Measurements from ENCODE around the gene ADAMTS12. TPM values are rescaled to one million over a fixed set of nuclear protein-coding genes. Genes with fewer than 3 reads are reported as not detected.

The ADAMTS12 gene
- total RNA-seq, 1 donor from 2014 or later, result 1.9 TPM

DNA sequence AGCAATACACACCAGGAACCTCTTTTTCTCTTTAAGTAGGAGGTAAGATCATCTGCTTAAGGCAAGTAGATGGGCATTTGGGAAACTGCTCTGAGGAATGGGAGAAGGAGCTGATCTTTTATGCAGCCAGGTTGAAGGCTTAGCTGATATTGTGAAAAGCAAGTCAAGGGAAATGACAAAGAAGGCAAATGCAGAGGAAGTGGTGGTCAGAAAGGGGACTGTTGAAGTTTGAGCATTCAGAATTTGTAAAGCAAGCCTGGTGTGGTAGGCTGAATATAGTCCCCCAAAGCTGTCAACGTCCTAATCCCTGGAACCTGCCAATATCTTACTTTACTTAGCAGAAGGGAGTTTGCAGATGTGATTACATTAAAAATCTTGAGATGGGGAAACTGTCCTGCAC, 128.9 kb downstream of the ADAMTS12 start:
- DNase-seq (ENCODE audit: low spot score) (no peak), ATAC-seq (no peak)

DNA sequence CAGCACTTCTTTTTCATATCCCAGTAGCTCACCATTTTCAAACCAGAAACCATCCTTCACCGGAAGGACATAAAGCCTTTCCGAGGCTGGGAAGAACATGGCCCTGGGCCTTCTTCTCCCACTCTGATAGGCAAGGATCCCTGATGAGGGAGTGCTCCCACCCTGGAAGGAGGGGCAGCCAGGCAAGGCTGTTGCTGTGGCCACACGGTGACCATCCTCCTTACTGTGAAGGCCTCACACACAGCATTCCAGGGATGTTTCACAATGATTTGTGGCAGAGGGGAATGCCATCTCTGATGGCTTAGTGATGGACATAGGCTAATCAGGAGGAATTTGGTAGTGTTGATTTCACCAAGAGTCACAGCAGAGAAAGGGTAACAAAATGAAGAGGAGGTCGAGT, 130.7 kb downstream of the ADAMTS12 start:
- ATAC-seq (no peak), DNase-seq (ENCODE audit: low spot score) (no peak)

DNA sequence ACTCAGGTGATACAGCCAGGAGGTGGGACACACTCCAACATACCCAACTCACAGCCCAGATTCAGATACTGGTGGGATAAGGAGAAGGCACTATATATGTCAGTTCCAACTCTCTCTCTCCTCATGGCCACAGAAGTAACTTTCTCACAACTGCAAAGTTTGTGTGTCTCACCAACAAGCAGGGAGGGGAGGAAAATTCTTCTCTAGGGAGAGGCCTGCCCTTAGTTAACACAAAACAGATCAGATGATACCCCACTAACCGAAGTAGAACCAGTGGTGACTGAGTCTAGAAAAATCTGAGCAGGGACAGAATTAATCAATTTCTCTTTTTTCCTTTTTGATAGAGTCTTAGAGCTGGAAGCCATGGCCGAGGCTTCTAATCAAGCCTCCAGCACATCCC, 133.1 kb downstream of the ADAMTS12 start:
- ATAC-seq (no peak), DNase-seq (ENCODE audit: low spot score) (no peak)

DNA sequence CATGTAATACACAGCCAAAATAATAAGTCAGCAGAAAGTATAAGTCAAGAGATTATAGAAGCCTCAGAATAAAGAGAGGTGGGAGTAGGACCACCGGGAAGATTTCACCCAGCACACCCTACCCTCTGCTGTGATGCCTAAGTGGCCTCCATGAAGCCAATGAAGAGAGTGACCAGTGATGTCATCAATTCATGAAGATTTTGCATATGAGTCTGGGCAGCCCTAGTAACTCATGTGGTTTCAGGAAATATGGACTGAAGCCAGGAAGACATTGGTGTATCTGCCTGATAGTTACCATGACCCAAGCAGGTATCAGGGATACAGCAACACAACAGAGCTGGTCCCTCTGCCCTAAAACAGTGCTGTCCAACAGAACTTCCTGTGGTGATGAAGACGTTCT, 135.3 kb downstream of the ADAMTS12 start:
- no peak for DNase-seq (ENCODE audit: low spot score)
- no peak for ATAC-seq

DNA sequence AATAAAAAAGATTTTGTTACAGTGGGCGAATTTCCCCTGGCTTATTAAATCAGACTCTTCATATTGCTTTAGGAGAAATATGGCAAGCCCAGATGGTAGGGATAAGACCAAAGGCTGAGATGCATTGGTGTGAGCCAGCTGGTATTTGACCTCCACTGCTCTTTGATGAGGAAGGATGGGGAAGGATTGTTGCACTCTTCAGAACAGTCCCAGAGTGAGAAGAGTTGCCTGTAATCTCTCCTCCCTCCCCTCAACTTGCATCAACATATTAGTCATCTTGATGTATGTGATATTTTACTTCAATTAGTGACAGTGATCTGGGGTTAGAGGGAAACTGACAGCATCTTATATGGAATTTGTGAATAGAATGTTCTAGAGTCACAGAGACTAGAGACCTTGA, 136.6 kb downstream of the ADAMTS12 start:
- ATAC-seq, result no peak

DNA sequence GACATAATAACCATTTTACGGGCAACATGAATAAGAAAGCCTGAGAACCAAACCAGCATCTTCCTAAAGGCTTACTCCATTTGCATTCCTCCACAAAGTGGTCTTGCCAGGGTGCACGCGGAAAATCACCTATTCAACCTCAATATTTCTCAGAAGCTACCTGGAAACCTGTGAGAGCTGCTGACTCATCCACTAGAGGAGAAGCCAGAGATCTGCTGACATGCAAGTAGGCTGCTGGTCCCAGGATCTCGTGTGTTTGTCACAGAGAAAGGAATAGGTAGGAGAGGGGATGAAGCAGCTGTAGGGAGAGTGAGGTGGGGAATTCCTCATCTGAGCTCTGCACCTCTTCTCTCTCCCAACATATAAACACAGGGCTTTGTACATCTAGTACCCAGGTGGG, 138.1 kb downstream of the ADAMTS12 start:
- ATAC-seq, result no peak
- no peak for DNase-seq (ENCODE audit: low spot score)

More for the DNA sequence above, 136.6 kb downstream of the ADAMTS12 start:
- DNase-seq (ENCODE audit: low spot score), result no peak

DNA sequence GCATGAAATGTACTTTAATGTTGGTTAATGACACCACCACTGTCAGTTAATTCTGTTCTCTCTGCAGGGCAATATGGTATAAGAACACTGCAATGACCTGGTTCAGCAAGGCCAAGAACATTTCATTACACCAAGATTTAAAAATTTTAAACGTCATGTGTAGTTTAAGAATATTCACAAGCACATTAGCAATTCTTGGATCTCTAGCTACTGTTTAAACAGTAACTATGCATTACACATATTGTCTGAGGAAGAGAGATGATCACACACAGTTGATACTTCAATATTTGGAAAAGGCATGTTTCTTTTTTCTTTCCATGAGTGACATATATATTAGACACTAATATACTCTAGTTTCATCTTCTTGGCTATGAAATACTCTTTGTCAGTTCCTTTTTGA, 143.0 kb downstream of the ADAMTS12 start:
- no peak for ATAC-seq
- DNase-seq (ENCODE audit: low spot score), result no peak

DNA sequence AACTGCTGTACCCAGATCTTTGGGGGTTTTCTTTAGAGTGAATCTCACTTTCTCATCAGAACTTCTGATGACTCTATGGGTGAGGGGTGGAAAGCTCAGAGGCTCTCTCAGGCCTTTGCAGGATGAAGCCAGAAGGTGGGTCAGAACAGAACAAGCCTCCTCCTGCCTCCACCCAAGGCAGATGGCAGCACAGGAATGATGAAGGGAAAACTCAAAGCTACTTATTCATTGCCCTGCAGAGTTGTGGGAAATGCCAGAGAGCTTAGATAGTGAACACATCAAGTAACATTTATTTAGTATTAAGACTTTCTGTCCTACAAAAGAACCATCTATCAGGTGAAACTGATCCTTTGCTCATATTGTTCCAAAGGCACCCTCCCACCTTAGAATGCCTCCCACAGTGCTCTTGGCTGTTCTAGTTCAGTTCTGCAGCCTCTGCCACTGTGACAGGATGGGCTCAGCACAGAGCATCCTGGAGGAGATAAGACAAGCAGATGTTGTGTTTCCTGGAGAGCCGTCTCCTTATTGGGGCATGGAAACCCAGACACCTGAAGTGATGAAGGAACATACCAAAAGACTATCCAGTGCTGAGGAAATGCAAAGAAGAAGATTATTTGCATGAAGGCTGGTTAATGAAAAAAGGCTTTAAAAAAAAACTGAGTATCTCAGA, 146.6 kb downstream of the ADAMTS12 start:
- DNase-seq (ENCODE audit: low spot score), result no peak
- no peak for ATAC-seq

DNA sequence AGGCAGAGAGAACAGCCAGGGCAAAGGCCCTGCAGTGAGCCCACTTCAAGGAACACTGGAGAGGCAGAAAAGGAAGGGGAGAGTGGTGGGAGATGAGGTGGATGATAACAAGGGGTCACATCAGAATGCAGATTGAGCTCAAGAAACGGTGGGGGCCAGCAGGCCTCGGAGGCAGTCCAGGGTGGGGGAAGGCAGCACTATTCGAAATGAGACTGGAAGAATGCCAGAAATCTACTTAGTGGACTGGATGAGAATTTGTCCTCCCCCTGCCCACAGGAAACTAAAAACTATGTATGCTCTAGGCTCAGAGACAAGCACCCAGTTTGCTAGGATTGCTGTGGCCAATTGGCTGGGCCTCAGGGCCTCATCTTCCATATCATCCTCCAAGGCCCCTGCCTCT, 148.7 kb downstream of the ADAMTS12 start:
- no peak for DNase-seq (ENCODE audit: low spot score)
- no peak for ATAC-seq

DNA sequence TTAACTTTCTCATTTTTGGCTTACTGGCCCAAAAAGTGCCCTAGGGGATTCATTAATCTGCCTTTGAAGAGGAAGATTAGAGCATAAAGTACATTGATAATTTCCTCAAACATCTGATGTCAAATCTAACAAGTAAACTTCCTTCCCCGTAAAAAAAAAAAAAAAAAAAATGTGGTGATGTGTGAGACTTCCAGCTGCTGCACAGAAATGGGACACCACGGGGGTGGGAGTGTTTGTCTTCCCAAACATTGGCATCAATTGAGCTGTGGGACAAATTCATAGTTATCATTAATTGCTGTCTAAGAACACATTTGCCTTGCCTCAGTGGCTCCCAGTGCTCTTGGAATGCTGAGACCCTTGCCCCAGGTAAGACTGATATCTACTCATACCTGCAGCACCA, 149.6 kb downstream of the ADAMTS12 start:
- ATAC-seq (no peak), DNase-seq (ENCODE audit: low spot score) (no peak)

DNA sequence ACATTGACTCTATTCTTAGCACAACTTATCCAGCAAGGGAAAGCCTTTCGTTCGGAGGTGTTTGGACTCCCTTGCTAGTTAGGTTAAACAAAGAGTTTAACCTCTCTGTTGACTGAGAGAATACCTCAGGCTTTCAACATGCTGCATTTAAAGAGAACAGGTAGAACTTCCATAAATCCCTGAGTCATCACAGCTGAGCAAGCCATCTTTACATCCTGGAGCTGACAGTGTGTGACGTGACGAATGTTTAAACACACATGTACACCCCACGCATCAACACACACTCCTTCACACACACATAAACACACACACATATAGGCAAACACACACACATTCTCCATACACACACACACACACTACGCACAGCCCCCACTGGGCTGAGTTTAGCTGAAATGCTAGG, 152.8 kb downstream of the ADAMTS12 start:
- no peak for ATAC-seq
- no peak for DNase-seq (ENCODE audit: low spot score)

DNA sequence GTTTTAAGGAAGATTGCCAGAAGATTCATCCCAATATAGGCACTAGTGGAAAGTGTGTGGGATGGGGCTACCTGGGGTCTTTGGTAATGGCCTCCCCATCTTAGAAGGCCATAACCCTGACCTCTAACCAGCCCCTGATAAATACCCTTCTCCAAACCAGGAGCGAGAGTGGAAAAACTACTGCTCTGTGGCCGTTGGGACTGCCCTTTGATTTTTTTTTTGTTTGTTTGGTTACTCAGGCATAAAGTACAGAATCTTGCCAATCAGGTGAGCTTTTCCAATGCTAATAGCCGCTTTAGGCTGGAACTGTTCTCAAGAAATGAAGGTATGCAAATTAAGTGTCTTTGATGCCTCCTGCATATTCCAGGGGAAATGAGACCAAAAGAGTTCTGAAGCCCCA, 153.7 kb downstream of the ADAMTS12 start:
- ATAC-seq (peak; percentile 83), DNase-seq (ENCODE audit: low spot score) (no peak)

DNA sequence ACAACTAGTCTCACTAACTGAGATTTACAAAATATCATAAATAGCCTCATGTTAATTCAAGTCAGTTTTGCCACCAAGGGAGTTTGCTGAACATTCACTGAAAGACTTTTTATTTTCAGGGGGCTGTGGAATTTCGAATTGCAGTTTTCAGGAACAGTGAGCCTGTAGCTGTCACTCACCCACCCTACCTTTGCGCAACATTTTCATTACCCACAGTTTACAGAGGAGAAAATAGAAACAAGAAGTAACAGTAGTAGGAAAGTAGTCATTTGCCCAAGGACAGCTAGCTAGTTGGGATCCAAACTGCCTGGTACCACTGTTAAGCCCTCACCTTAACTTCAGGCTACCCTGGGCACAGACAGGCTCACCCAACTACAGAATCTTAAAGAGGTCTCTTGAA, 154.1 kb downstream of the ADAMTS12 start:
- peak; percentile 58 for ATAC-seq

DNA sequence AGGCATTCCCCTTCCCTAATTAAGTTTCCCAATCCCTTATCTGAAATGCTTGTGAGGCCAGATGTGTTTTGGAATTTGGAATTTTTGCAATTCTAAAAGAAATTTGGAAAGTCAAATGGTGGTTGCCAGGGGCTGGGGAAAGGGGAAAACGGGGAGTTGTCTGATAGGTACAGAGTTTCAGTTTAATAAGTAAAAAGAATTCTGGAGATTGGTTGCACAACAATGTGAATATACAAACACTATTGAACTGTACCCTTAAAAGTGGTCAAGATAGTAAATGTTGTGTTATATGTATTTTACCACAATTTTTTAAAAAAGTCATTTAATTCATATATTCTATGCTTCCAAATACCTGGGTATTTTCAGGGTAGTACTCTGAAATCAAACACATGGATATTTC, 154.5 kb downstream of the ADAMTS12 start:
- DNase-seq (ENCODE audit: low spot score) (no peak), ATAC-seq (peak; percentile 39)

More for the DNA sequence above, 154.1 kb downstream of the ADAMTS12 start:
- DNase-seq (ENCODE audit: low spot score), result no peak

DNA sequence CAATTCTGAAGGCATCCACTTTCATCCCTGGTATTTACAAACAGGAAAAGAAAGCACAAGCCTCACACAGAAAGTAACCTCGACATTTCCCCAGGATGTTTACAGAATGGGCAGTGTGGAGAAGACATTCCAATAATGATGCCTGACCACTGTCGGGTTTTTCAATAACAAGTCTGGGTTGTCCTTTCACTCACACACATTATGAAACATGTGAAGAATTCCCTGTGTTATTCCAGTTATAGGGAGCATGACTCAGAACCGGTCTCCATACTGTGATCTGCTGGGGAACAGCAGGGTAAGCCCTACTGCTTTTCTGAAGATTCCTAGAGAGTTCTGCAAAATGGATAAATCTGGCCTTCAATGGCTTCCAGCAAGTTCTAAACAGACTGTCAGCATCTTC, 155.3 kb downstream of the ADAMTS12 start:
- DNase-seq (ENCODE audit: low spot score) (no peak), ATAC-seq (no peak)

DNA sequence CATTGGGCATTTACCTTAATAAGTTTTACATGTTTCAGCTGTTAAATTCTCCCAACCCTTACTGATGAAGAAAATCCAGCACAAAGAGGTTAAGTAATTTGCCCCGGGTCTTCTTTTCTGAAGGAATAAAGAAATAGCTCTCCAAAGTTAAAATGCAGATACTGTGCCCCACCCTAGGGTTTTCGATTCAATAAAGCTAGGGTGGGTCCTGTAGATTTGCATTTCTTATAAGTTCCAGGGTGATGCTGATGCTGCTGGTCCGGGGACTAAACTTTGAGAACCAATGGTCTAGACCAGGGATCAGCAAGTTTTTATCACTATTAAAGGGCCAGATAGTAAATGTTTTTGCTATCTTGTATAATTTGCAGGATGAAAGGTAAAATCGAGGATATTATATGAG, 156.7 kb downstream of the ADAMTS12 start:
- no peak for DNase-seq (ENCODE audit: low spot score)
- ATAC-seq, result no peak

DNA sequence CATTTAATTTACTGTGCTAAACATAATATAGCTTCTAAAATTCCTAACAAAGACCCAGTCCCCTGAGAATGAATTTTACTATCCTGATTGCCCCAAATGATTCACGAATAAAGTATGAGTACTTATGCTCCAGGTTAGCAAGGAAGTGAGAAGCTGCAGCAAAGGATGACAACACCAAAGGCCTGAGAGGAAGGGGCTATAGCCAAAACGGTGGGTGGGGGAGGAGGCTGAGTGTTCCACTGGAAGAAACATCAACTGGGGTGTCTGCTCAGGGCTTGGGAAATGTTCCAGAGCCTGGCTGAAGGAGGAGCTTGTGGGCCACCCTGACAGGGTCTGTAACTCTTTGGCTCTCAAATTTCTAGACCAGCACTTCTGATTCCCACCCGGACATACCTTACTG, 157.3 kb downstream of the ADAMTS12 start:
- ATAC-seq (no peak), DNase-seq (ENCODE audit: low spot score) (no peak)

DNA sequence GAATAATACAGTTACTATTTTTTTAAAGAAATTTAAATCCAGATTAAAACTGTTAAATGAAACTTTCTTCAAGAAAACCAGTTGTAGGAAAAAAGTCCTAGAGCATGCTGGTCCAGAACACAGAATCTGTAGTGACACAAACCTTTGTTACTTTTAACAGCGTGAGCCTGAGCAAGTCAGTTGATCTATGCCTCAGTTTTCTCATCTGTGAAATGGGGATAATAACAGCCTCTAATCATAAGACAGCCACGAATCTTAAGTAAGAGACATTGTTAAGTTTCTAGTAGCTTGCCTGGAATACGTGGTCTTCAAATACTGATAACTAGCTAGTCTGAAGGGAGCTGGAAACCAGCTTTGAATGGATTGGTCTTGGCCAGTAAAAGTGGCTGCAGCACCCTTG, 158.6 kb downstream of the ADAMTS12 start:
- ATAC-seq, result no peak

DNA sequence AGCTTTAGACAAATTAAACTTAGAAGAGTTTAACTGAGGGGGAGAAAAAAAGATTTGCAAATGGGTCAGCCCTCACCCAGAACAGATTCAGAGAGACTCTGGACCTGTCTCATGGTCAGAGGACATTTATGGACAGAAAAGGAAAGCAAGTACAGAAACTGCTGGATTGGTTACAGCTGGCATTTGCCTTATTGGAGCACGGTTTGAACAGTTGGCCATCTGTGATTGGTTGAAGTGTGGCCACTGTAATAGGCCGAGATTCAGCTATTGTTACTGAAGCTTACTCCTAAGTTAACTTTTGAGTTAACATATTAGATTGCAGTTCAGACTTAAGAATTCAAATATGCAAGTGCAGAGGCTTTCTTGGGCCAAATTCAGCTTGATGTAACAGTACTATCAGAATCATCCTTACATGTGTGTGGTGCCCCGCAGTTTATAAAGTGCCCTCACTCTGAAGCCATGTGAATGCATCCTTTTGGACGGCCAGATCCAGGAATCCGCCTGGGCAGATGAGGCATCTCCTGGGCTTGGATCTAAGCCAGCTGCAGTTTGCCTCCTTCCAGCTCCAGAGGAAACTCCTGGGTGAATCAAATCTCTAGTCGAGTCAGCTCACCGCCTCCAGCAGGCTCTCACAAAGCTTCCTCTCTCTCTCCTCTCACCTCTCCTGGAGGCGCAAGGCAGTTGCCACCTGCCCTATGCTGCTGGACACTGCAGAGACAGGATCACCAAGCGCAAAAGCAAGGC, 165.2 kb downstream of the ADAMTS12 start:
- DNase-seq (ENCODE audit: low spot score) (no peak), ATAC-seq (no peak)

More for the DNA sequence above, 158.6 kb downstream of the ADAMTS12 start:
- no peak for DNase-seq (ENCODE audit: low spot score)

DNA sequence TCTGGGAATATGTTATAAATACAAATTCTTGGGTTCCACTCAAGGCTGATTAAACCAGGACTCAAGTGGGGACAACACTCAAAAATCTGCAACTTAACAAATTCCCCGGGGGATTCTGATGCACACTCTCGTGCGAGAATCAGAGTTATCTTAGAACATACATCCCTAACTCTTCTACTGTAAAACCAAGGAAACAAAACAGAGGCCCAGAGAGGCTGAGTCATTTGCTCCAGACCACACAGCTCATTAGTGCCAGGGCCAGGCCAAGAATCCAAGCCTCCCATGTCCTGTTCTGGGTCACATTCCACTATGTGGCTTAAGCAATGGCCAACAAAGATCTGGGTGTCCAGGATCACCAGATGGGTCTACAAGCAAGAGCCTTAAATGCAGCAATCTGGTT, 166.0 kb downstream of the ADAMTS12 start:
- no peak for DNase-seq (ENCODE audit: low spot score)
- no peak for ATAC-seq

DNA sequence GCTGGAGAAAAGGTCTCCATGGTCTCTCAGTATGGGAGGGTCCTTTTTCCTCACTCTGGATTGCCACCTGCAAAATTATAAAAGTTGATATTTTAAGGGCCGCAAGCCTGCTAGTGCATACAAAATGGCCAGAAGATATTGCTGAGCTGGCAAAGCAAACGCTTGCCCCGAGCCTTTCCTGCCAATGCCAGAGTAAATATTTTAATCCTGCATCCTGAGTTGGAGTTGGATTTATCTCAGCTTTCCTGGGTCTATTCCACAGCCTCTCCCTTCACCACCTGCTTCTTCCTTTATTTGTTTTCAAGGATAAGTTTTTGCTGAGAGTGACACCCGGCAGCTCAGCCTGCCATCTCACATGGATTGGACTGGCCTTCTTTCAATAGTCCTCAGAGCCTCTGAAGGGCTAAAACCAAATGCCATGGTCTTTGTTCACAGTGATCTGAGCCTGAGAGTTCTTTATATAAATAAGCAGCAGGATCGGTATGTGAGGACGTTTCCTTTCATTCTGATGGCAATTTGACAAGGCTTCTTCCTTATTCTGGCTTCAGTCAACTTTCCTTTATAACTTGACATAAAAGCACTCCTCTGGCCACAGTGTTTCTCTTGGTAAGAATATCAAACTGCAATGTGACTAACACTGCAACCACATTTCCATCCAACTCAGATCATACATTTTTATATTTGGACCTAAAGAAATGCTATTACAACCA, 170.1 kb downstream of the ADAMTS12 start:
- ATAC-seq (peak; percentile 82), DNase-seq (ENCODE audit: low spot score) (no peak)

DNA sequence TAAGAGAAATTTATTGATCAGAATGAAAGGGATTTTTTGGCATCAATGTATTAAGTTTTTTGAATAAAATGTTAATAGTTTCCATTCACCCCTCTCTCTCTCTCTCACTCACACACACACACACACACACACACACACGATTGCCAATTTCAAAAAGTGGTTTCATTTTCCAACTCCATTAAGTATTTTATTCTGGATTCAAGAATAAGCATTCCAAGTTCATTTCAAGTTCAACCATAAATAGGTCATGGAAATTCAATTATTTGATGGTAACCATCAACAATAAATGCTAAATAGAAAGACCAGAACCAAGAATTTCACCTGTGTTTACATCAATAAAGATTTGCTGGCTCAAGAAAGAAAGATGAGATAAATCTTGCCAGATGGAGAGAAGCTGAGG, 171.6 kb downstream of the ADAMTS12 start:
- DNase-seq (ENCODE audit: low spot score) (no peak), ATAC-seq (no peak)
